Hepatocyte (in vitro differentiated cells): Measurements from ENCODE around the gene PRDM16.

Experiments
- EZH2 ChIP-seq: fragments of 200-600 bp; sonication (generic); IDR thresholded peaks from 2 replicates; pipeline ENCODE4 v1.6.1; 2016; ENCODE audit warnings: antibody characterized with exemption, mild to moderate bottlenecking, borderline replicate concordance
- TF ChIP-seq, protein P1 (sequence below): fragments of 200-600 bp; sonication (generic); IDR thresholded peaks from 2 replicates; pipeline ENCODE4 v1.5.1; 2016; ENCODE audit warnings: antibody characterized with exemption, mild to moderate bottlenecking; ENCODE audit not compliant: poor library complexity

DNA sequence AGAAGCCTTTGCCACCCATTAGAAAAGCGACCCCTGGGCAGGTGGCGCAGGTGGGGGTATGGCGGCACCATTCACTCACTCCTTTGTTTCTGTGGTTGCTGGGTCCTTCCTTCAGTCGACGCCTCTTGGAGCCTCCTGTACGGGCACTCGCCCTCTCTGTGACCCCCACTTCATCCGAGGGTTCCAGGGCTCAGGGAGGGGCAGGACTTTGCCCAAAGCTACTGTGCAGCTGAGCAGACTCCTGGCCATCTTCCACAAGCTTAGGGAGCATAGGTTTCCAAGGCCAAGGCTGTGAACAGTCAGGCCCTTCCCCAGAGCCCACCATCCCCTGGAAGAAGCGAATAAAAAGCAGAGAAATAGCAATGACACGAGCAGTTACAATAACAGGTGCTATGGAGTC, 194.8 kb downstream of the PRDM16 start:
- TF ChIP-seq, protein P1, sequence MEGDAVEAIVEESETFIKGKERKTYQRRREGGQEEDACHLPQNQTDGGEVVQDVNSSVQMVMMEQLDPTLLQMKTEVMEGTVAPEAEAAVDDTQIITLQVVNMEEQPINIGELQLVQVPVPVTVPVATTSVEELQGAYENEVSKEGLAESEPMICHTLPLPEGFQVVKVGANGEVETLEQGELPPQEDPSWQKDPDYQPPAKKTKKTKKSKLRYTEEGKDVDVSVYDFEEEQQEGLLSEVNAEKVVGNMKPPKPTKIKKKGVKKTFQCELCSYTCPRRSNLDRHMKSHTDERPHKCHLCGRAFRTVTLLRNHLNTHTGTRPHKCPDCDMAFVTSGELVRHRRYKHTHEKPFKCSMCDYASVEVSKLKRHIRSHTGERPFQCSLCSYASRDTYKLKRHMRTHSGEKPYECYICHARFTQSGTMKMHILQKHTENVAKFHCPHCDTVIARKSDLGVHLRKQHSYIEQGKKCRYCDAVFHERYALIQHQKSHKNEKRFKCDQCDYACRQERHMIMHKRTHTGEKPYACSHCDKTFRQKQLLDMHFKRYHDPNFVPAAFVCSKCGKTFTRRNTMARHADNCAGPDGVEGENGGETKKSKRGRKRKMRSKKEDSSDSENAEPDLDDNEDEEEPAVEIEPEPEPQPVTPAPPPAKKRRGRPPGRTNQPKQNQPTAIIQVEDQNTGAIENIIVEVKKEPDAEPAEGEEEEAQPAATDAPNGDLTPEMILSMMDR: no peak
- TF ChIP-seq EZH2: no peak
